ENCODE data around the gene CRYZ. TPM values are rescaled to one million over a fixed set of nuclear protein-coding genes. Genes with fewer than 3 reads are reported as not detected.
"Not testable (repeated sequence)": the region's sequence is repeated elsewhere in the genome, so short reads cannot be mapped to it uniquely, and the experiment has no call there.

CRYZ gene, protein sequence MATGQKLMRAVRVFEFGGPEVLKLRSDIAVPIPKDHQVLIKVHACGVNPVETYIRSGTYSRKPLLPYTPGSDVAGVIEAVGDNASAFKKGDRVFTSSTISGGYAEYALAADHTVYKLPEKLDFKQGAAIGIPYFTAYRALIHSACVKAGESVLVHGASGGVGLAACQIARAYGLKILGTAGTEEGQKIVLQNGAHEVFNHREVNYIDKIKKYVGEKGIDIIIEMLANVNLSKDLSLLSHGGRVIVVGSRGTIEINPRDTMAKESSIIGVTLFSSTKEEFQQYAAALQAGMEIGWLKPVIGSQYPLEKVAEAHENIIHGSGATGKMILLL
- 209 and 320 TPM in 2 replicates for total RNA-seq

DNA sequence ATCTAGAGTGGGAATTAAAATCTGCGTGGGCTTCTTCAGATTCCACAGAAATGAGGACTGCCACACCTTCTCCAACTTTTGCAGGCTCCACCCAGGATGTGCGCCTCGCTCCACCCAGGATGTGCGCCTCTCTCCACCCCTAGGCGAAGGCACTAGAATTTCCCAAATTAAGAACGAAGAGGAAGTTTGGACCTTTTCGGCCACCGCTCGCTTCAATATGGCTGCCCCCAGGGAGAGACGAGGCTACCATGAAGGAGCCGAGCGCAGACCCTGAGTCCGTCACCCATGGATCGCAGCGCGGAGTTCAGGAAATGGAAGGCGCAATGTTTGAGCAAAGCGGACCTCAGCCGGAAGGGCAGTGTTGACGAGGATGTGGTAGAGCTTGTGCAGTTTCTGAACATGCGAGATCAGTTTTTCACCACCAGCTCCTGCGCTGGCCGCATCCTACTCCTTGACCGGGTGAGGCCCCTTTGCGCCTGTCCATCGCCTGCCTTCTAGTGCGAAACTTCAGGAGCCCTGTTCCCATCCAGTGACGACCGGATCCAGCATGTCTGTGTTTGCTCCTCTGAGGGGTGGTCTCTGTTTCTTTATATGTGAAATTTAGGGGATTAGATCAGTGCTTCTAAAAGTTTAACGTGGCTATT lies at the start of gene CRYZ, which contains the start of gene TYW3:
Gene CRYZ (minus strand): TSS at position 91 of the 644 bp plus-strand sequence. CDS start 8,229 bp downstream, outside the sequence.
Gene TYW3 (plus strand): TSS at position 193 of the 644 bp plus-strand sequence. CDS start 93 bp downstream, at position 286.
- DNase-seq (ENCODE audit: low read depth), result peak; percentile 89

DNA sequence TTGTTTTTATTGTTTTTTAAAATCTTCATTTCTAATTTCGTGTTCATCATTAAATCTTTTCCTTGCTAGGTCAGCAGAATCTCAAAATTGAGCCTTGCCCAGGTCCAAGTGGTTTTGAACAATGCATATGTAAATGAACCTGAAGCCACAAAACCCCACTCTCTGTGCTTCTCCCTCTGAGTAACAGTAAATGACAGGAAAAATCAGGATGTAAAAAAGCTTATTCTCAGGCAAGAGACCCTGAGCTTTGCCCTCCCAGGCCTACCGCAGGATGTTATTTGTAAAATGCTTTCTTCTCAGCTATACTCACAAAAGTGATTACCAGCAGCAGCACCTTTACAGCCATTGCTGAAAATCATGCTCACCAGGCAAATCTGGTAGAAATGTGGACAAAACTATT lies 47.7 kb upstream of the CRYZ start:
- peak; percentile 3 for DNase-seq (ENCODE audit: low read depth)

DNA sequence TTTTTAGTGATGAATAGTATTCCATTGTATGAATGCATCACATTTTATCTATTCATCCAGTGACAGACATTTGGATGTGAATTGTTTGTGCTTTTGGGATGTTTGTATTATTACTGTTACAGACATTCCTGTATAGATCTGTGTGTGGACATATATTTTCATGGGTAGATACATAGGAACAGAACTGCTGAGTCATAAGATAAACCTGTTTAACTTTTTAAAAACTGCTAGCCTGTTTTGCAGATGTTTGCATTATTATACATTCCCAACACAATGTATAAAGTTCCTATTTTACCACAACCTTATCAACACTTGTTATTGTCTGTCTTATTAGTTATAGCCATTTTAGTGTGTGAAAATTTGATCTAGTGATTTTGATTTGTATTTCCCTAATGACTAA lies 46.9 kb upstream of the CRYZ start:
- DNase-seq (ENCODE audit: low read depth), result no peak

DNA sequence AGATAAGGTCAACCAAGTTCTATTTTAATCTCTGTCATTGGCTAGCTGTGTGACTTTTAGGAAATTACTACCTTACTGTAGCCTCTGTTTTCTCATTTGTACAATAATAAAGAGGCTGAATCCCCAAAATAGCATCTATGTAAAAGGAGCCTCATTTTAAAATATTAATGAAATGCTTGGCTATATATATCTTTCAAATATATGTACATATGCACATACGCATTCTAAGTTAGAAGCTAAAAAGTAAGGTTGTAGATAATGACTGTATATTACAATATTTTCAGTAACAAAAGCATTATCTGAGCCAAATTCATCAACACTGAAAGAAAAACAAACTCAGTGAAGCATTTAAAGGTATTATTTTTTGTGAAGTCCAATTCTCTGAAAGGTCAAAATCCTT lies 44.7 kb upstream of the CRYZ start:
- DNase-seq (ENCODE audit: low read depth), result no peak

DNA sequence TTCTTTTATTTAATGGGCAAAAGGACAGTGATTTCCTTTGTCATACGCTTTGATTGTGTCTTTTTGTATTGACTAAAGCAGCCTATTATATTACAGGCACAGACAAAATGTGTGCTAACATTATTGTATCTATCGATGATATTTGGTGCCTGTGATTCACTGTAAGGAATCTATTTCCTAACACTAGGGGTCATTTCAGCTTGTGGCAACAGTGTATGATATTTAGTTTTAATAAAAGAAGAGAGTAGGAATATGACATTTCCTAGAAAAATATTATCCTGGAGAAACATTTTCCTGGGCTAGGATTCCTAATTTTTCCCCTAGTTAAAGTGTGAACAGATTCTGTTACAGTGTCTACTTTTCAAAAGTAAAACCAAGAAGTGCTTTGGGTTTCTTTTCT lies 42.9 kb upstream of the CRYZ start:
- DNase-seq (ENCODE audit: low read depth), result no peak

DNA sequence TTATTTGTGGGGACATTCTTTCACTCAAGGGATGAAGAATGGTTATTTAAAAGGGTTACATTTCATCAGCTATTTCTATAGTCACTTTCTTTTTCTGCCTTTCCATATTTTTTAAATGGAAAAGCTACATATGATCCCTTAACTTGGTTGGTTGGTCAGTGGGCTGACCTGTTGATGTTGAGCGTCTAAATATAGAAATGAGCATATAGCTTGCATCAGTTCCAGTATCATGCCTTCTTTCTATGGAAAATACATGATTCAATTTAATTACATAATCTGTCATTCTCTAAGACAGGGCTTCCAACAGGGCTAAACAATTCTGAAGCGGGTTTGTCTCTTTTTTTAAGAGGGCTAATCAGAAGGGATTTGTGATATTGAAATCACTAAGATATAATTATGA lies 40.7 kb upstream of the CRYZ start:
- no peak for DNase-seq (ENCODE audit: low read depth)

DNA sequence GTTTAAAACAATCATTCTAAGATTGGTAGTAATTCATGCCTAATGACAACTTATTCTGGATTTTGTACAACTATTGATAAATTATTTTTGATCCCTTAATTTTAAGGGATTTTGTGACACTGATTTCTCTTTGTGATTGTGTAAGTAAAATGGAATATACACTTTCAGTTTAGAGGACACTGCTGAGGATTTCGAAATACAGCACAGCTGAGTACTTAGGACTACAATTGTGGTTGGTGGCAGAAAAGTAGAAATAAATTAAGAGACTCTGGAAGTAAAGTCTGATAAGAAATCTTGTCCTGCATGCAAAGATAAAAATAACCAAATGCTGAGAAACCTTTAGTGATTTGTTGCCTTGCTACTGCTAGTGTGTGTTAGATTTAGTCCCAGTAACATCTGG lies 40.1 kb upstream of the CRYZ start:
- peak; percentile 18 for DNase-seq (ENCODE audit: low read depth)

DNA sequence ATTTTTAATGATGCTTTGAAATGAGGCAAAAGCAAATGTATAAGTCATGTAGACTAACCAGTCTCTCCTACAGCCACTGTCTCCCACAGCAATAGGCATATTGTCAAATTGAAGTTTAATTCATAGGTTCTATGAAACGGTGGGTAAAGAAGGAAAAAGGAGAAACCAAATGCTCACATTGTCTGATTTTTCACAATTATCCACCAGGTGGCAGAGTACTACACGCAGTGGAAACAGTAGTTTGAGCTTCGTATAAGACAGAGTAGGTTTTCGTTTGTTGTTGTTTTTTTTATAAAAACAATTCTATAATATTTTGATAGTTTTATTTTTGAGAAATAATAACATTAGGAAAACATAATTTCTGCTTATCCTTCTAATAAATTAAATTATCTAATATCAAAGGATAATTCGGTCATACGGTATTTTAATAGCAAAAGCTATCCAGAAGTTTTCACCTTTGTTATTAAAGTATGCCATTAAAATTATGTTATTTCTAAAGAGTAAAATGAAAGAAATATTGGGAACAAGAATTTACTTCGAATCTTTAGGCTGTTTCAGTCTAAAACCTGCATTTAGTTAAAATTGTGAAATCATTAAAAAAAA lies 39.2 kb upstream of the CRYZ start:
- DNase-seq (ENCODE audit: low read depth), result peak; percentile 54

DNA sequence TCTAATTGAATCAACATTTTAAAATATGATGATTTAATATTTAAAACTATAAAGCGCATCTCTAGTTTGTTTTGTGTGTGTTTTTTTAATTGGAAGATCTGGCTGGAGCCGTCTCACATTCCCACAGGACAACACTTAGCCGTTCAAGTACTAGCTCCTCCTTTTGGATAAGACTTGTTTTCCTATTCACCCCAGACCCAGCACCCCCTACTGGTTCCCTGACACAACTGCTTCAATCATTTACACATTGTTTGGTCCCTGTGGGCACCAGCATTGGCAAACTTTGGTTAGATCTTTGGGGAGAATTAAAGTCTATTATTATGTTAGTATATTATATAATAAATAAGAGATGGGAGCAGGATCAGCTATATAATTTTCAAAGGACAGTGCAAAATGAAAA lies 34.6 kb upstream of the CRYZ start:
- DNase-seq (ENCODE audit: low read depth), result peak; percentile 23

DNA sequence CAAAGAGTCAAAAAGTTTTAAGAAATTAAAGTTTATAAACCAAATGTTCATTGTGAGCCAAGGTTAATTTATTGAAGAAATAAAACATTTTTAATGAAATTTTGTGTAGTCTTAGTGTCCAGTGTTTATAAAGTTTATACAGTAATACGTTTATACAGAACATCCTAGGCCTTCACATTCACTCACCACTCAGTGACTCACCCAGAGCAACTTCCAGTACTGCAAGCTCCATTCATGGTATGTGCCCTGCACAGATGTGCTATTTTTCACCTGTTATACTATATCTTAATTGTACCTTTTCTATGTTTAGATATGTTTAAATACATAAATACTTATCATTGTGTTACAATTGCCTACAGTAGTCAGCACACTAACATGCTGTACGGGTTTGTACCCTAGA lies 33.7 kb upstream of the CRYZ start:
- DNase-seq (ENCODE audit: low read depth), result peak; percentile 1

DNA sequence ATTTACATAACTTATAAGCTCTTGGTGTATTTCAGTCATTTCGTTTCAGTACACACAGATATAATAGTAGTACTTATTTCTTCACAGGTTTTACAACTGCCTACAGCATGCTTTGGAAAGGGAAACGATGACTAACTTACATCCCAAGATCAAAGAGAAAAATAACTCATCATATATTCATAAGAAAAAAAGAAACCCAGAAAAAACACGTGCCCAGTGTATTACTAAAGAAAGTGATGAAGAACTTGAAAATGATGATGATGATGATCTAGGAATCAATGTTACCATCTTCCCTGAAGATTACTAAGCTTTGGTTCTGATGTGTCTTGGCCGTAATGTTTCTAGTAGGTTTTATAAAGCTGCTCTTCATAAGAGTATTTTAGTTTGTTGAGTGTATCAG lies 31.0 kb upstream of the CRYZ start:
- no peak for DNase-seq (ENCODE audit: low read depth)

DNA sequence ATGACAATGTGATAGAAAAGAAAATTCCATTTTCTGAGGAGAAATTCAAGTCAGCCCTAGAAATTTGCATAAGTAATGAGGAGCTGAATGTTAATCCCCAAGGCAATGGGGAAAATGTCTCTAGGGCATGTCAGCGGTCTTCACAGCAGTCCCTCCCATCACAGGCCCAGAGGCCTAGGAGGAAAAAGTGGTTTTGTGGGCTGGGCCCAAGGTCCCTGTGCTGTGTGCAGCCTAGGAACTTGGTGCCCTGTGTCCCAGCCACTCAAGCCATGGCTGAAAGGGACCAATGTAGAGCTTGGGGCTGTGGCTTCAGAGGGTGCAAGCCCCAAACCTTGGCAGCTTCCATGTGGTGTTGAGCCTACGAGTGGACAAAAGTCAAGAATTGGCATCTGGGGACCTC lies 23.8 kb upstream of the CRYZ start:
- not testable (repeated sequence) for DNase-seq (ENCODE audit: low read depth)

DNA sequence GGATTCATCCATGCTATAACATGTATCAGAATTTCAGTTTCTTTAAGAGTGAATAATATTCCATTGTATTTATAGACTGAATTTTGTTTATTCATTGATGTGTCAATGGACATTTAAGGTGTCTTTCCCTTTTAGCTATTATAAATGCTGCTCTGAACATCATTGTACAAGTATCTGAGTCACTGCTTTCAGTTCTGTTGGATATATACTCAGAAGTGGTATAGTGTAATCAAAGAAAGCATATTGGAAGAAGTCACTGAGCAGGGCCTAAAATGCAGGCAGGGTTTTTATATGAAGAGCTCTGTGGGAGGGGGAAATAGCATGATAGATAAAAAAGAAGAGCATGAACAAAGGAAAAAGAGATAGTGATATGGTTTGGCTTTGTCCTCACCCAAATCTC lies 22.6 kb upstream of the CRYZ start:
- no peak for DNase-seq (ENCODE audit: low read depth)

DNA sequence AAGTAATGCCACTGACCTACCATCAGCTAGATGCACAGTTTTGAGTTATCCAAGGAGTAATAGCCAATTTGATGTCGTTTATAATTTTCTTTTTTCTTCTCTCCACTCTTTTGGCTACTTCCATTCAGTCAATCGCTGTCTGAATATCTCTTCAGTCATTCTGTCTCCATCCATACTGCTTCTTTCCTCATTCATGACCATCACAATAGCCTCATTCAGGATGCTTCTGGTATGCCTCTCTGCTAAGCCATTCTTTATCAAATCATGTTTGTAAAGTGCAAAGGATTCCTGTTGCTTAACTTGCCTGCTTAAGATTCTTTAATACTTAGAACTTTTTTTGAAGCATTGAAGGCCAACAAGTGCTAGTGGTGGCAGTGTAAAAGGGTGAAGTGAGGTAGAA lies 20.3 kb upstream of the CRYZ start:
- DNase-seq (ENCODE audit: low read depth), result no peak

DNA sequence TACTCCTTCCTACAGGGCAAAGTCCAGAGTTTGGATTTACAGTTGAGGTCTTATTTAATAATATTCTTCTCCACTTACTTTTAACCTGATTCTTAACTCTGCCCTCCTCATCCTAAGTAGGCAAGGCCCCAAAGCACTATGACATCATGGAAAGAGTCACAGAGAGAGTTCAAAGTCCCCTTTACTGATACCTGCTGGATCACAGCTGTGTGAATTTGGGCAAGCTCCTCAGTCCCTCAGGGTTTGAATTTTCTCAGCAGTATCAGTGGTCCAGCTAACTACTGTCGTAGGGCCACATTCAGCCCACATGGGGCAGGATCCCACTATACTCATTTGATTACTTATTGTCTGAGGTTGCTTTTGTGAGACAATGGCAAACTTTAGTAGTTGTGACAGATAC lies 16.1 kb upstream of the CRYZ start:
- DNase-seq (ENCODE audit: low read depth), result no peak

DNA sequence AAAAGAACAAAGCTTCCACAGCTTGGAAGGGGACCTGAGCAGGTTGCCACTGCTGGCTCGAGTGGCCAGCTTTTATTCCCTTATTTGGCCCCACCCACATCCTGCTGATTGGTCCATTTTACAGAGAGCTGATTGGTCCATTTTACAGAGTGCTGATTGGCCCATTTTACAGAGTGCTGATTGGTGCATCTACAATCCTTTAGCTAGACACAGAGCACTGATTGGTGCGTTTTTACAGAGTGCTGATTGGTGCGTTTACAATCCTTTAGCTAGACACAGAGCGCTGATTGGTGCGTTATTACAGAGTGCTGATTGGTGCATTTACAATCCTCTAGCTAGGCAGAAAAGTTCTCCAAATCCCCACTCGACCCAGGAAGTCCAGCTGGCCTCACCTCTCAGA lies 12.4 kb upstream of the CRYZ start:
- DNase-seq (ENCODE audit: low read depth), result not testable (repeated sequence)

DNA sequence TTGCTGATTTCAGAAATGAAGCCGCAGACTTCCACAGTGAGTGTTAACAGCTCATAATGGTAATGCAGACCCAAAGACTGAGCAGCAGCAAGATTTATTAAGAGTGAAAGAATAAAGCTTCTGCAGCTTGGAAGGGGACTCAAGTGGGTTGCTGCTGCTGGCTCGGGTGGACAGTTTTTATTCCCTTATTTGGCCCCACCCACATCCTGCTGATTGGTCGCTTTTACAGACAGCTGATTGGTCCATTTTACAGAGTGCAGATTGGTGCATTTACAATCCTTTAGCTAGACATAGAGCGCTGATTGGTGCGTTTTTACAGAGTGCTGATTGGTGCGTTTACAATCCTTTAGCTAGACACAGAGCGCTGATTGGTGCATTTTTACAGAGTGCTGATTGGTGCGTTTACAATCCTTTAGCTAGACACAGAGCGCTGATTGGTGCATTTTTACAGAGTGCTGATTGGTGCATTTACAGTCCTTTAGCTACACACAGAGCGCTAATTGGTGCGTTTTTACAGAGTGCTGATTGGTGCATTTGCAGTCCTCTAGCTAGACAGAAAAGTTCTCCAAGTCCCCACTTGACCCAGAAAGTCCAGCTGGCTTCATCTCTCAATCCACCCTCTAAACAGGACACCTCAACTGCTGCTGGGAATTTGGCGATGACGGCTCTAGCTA lies 7.6 kb upstream of the CRYZ start:
- DNase-seq (ENCODE audit: low read depth), result not testable (repeated sequence)

DNA sequence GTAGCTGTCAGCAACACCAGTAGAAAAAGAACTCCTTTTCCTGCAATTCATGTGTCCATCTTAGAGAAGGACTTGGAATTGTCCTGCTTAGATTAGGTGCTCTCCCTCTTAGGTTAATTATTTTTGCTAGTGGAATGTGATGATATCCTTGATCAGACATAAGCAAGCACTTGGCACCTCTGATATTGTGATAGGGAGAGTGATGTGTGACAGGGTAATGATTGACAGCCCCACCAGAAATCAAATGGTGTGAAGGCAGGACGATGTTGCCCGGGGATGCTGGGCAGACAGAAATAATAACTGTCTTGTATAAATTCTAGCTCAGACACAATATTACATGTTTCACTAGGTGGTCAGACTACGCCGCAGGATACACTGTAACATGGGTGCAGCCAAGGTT lies 4.5 kb upstream of the CRYZ start:
- DNase-seq (ENCODE audit: low read depth), result no peak

DNA sequence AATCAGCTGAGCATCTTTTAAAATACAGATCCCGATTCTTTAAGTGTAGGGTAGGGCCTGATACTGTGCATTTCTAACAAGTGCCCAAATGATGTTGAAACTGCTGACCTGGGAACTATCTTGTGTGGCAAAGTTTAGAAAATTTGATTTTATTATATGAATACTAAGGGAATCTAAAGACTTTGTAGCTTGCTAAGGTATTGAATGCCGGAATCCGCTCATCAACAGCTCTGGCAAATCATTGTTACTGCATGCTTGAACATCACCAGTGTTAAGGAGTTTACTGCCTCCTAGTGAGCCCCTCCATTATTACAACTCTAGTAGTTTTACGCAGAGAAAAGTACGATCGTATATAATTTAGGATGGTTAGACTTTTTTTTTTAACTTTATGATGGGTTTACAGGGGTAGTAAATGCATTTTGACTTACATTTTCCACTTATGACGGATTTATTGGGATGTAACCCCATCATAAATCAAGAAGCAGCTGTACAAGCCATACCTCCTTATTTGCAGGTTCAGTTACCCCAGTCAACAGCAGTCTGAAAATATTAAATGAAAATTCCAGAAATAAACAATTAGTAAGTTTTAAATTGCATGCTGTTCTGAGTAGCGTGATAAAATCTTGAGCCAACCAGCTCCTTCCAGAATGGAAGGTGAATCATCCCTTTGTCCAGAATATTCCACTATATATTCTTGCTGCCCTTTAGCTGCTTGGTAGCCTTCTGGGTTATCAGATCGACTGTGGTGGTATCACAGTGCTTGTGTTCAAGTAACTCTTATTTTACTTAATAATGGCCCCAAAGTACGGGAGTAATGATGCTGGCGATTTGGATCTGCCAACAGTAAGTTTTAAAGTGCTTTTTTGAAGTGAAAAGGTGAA lies 994 bp upstream of the CRYZ start:
- peak; percentile 85 for DNase-seq (ENCODE audit: low read depth)

DNA sequence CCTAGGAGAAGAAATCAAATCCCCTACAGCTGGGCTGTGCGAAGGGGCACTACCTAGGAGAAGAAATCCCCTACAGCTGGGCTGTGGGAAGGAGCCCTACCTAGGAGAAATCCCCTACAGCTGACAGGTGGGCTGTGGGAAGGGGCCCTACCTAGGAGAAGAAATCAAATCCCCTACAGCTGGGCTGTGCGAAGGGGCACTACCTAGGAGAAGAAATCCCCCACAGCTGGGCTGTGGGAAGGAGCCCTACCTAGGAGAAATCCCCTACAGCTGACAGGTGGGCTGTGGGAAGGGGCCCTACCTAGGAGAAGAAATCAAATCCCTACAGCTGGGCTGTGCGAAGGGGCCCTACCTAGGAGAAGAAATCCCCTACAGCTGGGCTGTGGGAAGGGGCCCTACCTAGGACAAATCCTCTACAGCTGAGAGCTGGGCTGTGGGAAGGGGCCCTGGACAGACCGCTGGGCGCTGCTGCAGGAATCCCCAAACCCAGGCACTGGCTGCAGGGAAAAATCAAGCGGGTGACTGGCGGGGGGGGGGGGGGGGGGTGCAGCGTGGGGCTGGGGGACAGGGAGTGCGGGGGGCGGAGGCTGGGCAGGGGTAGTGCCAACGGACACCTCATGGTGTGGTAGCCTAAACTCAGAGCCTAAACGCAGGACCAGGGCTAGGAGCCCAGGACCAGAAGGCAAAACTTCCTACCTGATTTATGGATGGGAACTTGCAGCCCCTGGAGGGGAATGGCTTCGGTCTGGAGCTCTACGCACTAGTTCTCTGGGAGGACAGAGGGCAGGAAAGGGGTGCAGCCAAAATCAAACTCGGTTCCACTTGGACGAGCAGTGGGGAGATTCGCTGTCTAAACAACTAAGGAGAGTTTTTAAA lies 541 bp downstream of the CRYZ start:
- DNase-seq (ENCODE audit: low read depth), result not testable (repeated sequence)
